ENCODE data around the gene CACNA1E. TPM values are rescaled to one million over a fixed set of nuclear protein-coding genes. Genes with fewer than 3 reads are reported as not detected.

The CACNA1E gene
- total and polyA plus RNA-seq, 2 of the 13 experiments (the other 11 are each of a cell fraction or from before 2014, with no cell fraction given) = not detected

- Histone ChIP-seq H3K79me2 (ENCODE audit: insufficient read depth, low read length) (no peaks in the 10 kb centered on the region), H3K36me3 (replicated peaks in 1 of 2; ENCODE audit: control insufficient read depth in 1 of 2, insufficient read depth in 2 of 2, low read length in 2 of 2) (no peaks in the 10 kb centered on the region), H3K4me1 (ENCODE audit: insufficient read depth, low read length) (no peaks in the 10 kb centered on the region), H2AFZ (ENCODE audit: low read length) (no peak overlapping the region), H4K20me1 (ENCODE audit: insufficient read depth, low read length) (no peaks in the 10 kb centered on the region), H3K4me3 (replicated peaks in 1 of 3; ENCODE audit: insufficient read depth in 1 of 3, low read depth in 2 of 3, low read length in 3 of 3) (no peak overlapping the region), H3K27me3 (ENCODE audit: control insufficient read depth in 1 of 2, insufficient read depth in 2 of 2, low read length in 2 of 2) (peaks cover 1 to 50% of the 10 kb centered on the region in 2 experiments; a peak in 3 of 5 replicates), H3K9me3 (ENCODE audit: low read length) (no peaks in the 10 kb centered on the region), H3K27ac (ENCODE audit: extremely low read length, insufficient read depth, low read length) (no peak overlapping the region), H3K9ac (ENCODE audit: insufficient read depth, low read depth, low read length) (no peak overlapping the region), H3K4me2 (ENCODE audit: low read depth, low read length) (no peak overlapping the region)
- TF ChIP-seq PRPF4 (IDR thresholded peaks at IDR 0.05; ENCODE audit: low read depth, low read length, poor library complexity, severe bottlenecking) = no peak
- TF ChIP-seq CREB1 (IDR thresholded peaks at IDR 0.05) = no peak
- TF ChIP-seq CREB1 (CRISPR knock-in tag; IDR thresholded peaks at IDR 0.05) = no peak
- no peak for TF ChIP-seq EZH2 (conservative IDR thresholded peaks at IDR 0.05; ENCODE audit: low read depth, low read length)
- TF ChIP-seq KDM3A (CRISPR knock-in tag; IDR thresholded peaks at IDR 0.05; ENCODE audit: low read depth) = no peak
- no peak for TF ChIP-seq HCFC1 (IDR thresholded peaks at IDR 0.05; ENCODE audit: low read depth, low read length)
- no peak for TF ChIP-seq UBTF (CRISPR knock-in tag; IDR thresholded peaks at IDR 0.05)
- TF ChIP-seq NFYC (CRISPR knock-in tag; IDR thresholded peaks at IDR 0.05) = no peak
- TF ChIP-seq SKI (IDR thresholded peaks at IDR 0.05; ENCODE audit: partially characterized antibody) = no peak
- TF ChIP-seq PHF5A (CRISPR knock-in tag; IDR thresholded peaks at IDR 0.05; ENCODE audit: low read depth, unreplicated experiment) = no peak
- no peak for TF ChIP-seq ZNF564 (CRISPR knock-in tag; IDR thresholded peaks at IDR 0.05)
- no peak for TF ChIP-seq ZNF790 (CRISPR knock-in tag; IDR thresholded peaks at IDR 0.05; ENCODE audit: borderline replicate concordance)
- no peak for TF ChIP-seq ZNF704 (CRISPR knock-in tag; IDR thresholded peaks at IDR 0.05; ENCODE audit: borderline replicate concordance)
- TF ChIP-seq SUZ12 (IDR thresholded peaks at IDR 0.05; ENCODE audit: low read depth, low read length) = no peak
- no peak for TF ChIP-seq MNT (IDR thresholded peaks at IDR 0.05)
- TF ChIP-seq ZNF18 (CRISPR knock-in tag; IDR thresholded peaks at IDR 0.05; ENCODE audit: insufficient replicate concordance) = no peak
- intact Hi-C loops (cut with micrococcal nuclease; ENCODE audit: unreplicated experiment) = no loop called here
- BruUV-seq (replicated peaks) = no TSS peak
- no peak for DNase-seq (ENCODE audit: low spot score)
- ATAC-seq = no peak
- ChIA-PET CTCF (ENCODE audit: low intra/inter-chr PET ratio, low total read pairs) (no interaction called here), POLR2A (no interaction called here)
- FAIRE-seq = no peak
- WGBS (ENCODE audit: low lambda C conversion rate) = 31% methylated on average over 2 of the region's 3 CpGs
- in situ Hi-C loops (cut with HindIII; ENCODE audit: extremely low pct_ligation_motif_present, low pct_unique_long_range_greater_than_20kb) = no loop called here
Observed at GRCh38 chr1:181794332-181794731, 311.0 kb downstream of the CACNA1E start.

Data from HepG2 (cell line).